Measurements from ENCODE around the gene DDX1. TPM values are rescaled to one million over a fixed set of nuclear protein-coding genes. Genes with fewer than 3 reads are reported as not detected.
A peak's percentile ranks its signal among the peaks of the same experiment; 100 is the strongest.

Gene DDX1
- polyA plus RNA-seq, 1 experiment = 49.6 TPM

GRCh38 chr2:15554525-15555218 is 37.0 kb upstream of the DDX1 start:
- no peak for DNase-seq (ENCODE audit: low read depth)
- H3K36me3 ChIP-seq (ENCODE audit: control insufficient read depth, insufficient read depth, low read length) = peaks cover 1% of the 10 kb centered on the region; the same call in 1 of the 2 replicates
- TF ChIP-seq CTCF (IDR thresholded peaks at IDR 0.05; ENCODE audit: insufficient read depth, low read depth, low read length) = no peak
- ChIA-PET POLR2A (no interaction called here), CTCF (no interaction called here)
- no peak overlapping the region for H3K4me3 ChIP-seq (ENCODE audit: low read depth, low read length)
- no peaks in the 10 kb centered on the region for H3K27me3 ChIP-seq (ENCODE audit: control insufficient read depth, insufficient read depth, low read length)

DNA sequence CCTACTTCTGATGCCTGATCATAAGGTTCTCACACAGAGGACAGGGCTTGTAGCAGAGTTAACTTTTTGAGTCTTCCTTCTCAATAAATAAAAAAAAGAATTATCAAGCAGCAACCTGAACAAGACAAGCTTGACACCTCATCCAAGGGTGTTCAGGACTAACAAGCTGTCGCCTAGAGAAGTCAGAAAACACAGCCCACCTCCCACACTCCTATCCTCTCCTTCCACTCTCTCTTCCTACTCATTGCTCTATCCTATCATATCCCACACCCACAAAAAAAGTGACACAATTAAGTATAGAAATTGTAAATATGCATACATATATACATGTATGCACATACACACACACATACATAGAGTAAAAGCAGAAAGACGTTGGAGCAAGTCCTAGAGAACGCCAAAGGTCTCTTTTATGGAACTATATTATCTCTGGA is 35.9 kb upstream of the DDX1 start:
- Histone ChIP-seq H3K27me3 (ENCODE audit: control insufficient read depth, insufficient read depth, low read length) (no peaks in the 10 kb centered on the region), H3K4me3 (ENCODE audit: low read depth, low read length) (no peak overlapping the region), H3K36me3 (ENCODE audit: control insufficient read depth, insufficient read depth, low read length) (peaks cover 1% of the 10 kb centered on the region; the same call in 1 of the 2 replicates)
- no peak for TF ChIP-seq CTCF (IDR thresholded peaks at IDR 0.05; ENCODE audit: insufficient read depth, low read depth, low read length)
- ChIA-PET POLR2A (no interaction called here), CTCF (no interaction called here)
- DNase-seq (ENCODE audit: low read depth) = no peak

DNA sequence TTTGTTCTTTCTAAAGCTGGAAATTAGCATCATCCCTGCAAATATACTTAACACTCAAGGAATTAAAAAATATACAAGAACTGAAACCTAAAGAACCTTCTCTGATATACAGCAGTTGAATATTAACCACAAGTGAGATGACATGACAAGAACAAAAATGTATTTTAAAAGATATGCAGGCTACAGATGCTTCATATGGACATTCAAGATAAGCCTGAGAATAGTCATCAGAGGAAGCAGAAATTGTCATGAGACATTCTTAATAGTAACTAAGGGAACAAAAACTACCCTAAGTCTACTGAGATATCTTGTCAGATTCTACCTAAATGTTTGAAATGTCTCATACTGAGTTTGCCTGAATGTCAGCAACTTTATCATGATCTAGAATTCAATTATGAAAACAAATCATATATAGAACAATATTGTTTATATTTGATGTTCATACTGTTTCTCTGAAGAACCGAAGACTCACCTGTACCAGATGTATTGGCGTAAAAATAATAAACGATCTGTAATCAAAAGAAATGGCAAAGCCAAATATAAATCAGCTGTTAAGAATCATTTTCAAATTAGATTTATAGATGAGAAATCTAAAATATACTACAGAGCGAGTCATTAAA is 35.2 kb upstream of the DDX1 start:
- Histone ChIP-seq H3K27me3 (ENCODE audit: control insufficient read depth, insufficient read depth, low read length) (no peaks in the 10 kb centered on the region), H3K36me3 (ENCODE audit: control insufficient read depth, insufficient read depth, low read length) (peaks cover 1% of the 10 kb centered on the region; the same call in 1 of the 2 replicates), H3K4me3 (ENCODE audit: low read depth, low read length) (no peak overlapping the region)
- CTCF ChIA-PET = no interaction called here
- TF ChIP-seq CTCF (IDR thresholded peaks at IDR 0.05; ENCODE audit: insufficient read depth, low read depth, low read length) = no peak
- DNase-seq (ENCODE audit: low read depth) = no peak
- POLR2A ChIA-PET = no interaction called here

GRCh38 chr2:15557887-15558311 is 33.8 kb upstream of the DDX1 start:
- no peak overlapping the region for H3K4me3 ChIP-seq (ENCODE audit: low read depth, low read length)
- no peak for TF ChIP-seq CTCF (IDR thresholded peaks at IDR 0.05; ENCODE audit: insufficient read depth, low read depth, low read length)
- ChIA-PET POLR2A (no interaction called here), CTCF (no interaction called here)
- no peaks in the 10 kb centered on the region for H3K27me3 ChIP-seq (ENCODE audit: control insufficient read depth, insufficient read depth, low read length)
- peaks cover 1% of the 10 kb centered on the region; the same call in 1 of the 2 replicates for H3K36me3 ChIP-seq (ENCODE audit: control insufficient read depth, insufficient read depth, low read length)
- DNase-seq (ENCODE audit: low read depth) = no peak

- no peak for DNase-seq (ENCODE audit: low read depth)
- no peak for TF ChIP-seq CTCF (IDR thresholded peaks at IDR 0.05; ENCODE audit: insufficient read depth, low read depth, low read length)
- Histone ChIP-seq H3K27me3 (ENCODE audit: control insufficient read depth, insufficient read depth, low read length) (no peaks in the 10 kb centered on the region), H3K4me3 (ENCODE audit: low read depth, low read length) (peak overlapping the region; percentile 82), H3K36me3 (ENCODE audit: control insufficient read depth, insufficient read depth, low read length) (peaks cover 1% of the 10 kb centered on the region; the same call in 1 of the 2 replicates)
- ChIA-PET CTCF (no interaction called here), POLR2A (no interaction called here)
Measured at GRCh38 chr2:15559379-15560139, 32.1 kb upstream of the DDX1 start.
